Measurements from ENCODE around the gene TMEM44. TPM values are rescaled to one million over a fixed set of nuclear protein-coding genes. Genes with fewer than 3 reads are reported as not detected.

TMEM44 gene, protein sequence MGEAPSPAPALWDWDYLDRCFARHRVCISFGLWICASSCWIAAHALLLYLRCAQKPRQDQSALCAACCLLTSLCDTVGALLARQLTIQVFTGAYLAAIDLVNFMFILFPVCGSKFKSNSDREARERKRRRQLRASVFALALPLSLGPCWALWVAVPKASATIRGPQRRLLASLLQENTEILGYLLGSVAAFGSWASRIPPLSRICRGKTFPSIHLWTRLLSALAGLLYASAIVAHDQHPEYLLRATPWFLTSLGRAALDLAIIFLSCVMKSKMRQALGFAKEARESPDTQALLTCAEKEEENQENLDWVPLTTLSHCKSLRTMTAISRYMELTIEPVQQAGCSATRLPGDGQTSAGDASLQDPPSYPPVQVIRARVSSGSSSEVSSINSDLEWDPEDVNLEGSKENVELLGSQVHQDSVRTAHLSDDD
- polyA plus RNA-seq (2012; ENCODE audit: insufficient read depth, insufficient read length, low read depth), result 11.3 TPM

DNA sequence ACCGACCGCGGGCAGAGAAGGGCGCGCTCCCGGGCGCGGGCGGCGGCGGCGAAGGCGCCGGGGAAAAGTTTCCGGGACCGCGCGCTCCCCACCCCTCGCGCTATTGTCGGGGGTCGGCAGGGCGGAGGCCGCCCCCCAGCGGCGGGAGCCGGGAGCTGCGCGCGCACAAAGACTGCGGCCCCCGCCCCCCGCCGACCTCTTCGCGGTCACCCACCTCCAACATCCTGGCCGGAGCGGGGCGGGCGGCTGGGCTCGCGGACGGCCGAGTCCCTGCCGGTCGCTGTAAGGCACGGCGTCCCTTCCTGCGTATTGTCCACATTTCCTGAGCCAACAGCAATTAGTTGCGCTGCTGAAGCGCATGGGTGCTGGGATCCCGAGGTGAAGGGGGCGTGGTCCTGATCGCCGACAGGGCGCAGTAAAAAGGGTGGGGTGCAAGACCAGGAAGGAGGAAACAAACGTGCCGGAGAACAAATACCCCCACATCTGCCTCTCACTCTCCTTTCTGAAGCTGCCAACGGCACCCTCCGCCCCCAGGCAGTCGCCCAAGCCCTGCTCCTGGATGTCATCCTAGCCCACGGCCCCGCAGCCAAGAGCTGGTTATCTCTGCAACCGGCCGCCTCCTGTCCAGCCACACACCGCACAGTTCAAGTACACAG is at the start of gene TMEM44:
TMEM44 (minus strand) TSS at position 71 of the 656 bp plus-strand sequence. CDS start 204 bp downstream, outside the sequence.
- Histone ChIP-seq H3K4me1 (no peaks in the 10 kb centered on the region; the same call in 1 of the 2 replicates), H3K4me3 (ENCODE audit: low read depth, low read length) (peak within 1 kb of the TSS; percentile 74), H3K9me3 (no peaks in the 10 kb centered on the region), H3K36me3 (no peaks in the 10 kb centered on the region), H3K27me3 (no peaks in the 10 kb centered on the region)
- peak; percentile 85 for DNase-seq
- TF ChIP-seq, protein P1, sequence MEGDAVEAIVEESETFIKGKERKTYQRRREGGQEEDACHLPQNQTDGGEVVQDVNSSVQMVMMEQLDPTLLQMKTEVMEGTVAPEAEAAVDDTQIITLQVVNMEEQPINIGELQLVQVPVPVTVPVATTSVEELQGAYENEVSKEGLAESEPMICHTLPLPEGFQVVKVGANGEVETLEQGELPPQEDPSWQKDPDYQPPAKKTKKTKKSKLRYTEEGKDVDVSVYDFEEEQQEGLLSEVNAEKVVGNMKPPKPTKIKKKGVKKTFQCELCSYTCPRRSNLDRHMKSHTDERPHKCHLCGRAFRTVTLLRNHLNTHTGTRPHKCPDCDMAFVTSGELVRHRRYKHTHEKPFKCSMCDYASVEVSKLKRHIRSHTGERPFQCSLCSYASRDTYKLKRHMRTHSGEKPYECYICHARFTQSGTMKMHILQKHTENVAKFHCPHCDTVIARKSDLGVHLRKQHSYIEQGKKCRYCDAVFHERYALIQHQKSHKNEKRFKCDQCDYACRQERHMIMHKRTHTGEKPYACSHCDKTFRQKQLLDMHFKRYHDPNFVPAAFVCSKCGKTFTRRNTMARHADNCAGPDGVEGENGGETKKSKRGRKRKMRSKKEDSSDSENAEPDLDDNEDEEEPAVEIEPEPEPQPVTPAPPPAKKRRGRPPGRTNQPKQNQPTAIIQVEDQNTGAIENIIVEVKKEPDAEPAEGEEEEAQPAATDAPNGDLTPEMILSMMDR (IDR thresholded peaks at IDR 0.05; ENCODE audit: low read depth, low read length), result peak; percentile 42

DNA sequence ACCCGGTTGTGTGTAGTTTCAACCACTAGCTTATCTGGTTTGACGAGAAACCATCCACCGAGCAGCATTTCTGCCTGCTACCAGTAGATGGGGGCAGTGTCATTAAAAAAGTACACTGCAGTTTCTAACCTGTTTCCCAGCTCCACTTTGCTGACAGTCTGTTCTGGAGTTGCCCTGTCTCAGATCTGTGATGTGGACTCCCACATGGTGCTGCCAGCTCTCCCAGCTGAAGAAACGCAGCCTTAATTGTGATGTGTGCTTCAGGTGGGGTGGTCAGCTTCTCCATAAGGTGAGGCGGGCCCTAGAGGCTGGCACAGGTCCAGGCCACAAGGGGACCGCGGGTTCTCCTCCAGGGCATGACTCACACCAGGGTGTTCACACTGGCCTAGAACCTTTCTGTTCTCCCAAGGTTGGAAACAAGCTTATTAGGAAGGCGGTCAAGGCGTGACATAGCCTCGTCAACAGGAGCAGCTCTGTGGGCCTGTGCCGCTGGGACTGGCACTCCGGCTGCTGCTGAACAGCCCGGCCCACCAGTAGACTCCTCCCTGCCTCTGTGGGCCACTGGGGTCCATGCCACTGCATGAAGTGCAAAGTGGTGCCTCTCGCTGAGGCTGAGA is 49.6 kb upstream of the TMEM44 start:
- Histone ChIP-seq H3K27me3 (no peaks in the 10 kb centered on the region), H3K9me3 (no peaks in the 10 kb centered on the region), H3K4me3 (ENCODE audit: low read depth, low read length) (no peak overlapping the region), H3K36me3 (no peaks in the 10 kb centered on the region), H3K4me1 (0 out of 2 replicates have a peak, but pooled peaks cover 7% of the 10 kb centered on the region)
- TF ChIP-seq, protein P1 (IDR thresholded peaks at IDR 0.05; ENCODE audit: low read depth, low read length), result peak; percentile 98
- peak; percentile 77 for DNase-seq

DNA sequence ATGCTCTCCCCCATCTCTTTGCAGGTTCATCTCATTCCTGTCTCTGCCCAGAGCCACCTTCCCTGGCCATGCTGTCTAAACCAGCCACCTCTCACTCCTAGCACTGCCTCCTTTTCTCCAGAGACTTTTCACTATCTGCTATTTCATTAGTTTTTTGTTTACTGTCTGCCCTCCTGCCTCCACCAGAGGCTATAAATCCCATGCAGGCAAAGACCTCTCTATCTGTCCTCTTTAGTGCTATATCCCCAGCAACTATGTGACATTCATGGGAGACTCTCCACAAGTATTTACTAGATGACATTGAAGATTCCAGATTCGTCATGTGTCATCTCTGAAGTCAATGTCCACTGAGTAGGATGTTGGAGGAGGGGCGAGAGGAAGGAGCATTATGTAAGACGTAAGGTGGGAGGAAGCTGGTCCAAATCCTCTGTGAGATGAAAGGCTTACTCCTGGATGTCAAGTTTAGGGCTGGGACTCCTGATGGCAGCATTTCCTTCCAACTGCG is 49.0 kb upstream of the TMEM44 start:
- TF ChIP-seq, protein P1 (IDR thresholded peaks at IDR 0.05; ENCODE audit: low read depth, low read length), result no peak
- Histone ChIP-seq H3K4me3 (ENCODE audit: low read depth, low read length) (no peak overlapping the region), H3K36me3 (no peaks in the 10 kb centered on the region), H3K27me3 (no peaks in the 10 kb centered on the region), H3K4me1 (0 out of 2 replicates have a peak, but pooled peaks cover 7% of the 10 kb centered on the region), H3K9me3 (no peaks in the 10 kb centered on the region)
- DNase-seq, result no peak

DNA sequence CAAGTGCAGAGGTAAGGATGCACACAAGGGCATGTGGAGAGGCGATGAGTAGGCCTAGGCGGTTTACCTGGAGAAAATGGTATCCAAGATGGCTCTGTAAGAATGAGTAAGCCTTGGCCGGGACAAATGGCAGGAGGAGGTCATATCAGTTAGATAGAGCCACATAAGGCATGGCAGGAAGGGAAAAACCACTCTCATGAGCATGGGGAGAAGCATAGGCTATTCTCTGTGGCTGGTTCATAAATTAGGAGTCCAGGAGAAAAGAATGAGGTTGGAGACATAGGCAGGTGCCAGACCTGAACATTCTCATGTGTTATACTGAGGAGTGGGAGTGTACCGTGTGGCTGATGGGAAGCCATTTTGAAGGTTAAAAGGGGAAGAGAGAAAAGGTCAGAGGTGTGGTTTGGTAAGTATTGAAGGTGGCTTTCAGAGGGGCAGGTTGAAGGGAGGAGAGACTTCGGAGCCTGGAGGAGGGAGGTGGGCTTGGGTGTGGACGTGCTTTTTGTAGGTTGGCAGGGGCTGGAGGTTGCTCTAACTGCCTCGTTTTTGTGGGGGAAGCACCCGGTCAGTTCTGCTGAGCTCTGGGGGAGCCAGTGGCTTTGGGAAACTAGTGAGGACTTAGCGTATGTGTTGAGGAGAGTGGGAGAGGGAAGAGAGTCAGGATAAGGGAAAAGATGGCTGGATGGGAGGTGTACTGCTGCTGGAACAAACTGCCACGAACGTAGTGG is 47.8 kb upstream of the TMEM44 start:
- Histone ChIP-seq H3K36me3 (no peaks in the 10 kb centered on the region), H3K9me3 (no peaks in the 10 kb centered on the region), H3K4me3 (ENCODE audit: low read depth, low read length) (no peak overlapping the region), H3K4me1 (0 out of 2 replicates have a peak, but pooled peaks cover 7% of the 10 kb centered on the region), H3K27me3 (no peaks in the 10 kb centered on the region)
- TF ChIP-seq, protein P1 (IDR thresholded peaks at IDR 0.05; ENCODE audit: low read depth, low read length), result no peak
- DNase-seq, result no peak

DNA sequence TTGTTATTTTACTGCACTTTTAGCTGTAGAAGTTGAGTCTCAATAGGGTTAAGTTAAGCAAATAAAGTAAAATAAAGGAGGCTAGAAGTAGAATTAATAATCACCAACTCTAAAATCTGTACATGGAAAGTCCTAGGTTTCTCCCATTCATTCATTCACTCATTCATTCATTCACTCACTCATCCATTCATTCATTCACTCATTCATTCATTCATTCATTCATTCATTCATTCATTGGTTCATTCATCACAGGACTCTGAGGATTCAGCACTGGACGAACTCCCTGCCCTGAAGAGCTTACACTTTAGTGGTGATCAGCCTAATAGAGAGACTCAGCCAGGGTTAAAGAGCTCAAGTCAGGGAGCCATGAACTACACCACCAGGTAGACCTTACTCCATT is 43.3 kb upstream of the TMEM44 start:
- DNase-seq, result no peak
- TF ChIP-seq, protein P1 (IDR thresholded peaks at IDR 0.05; ENCODE audit: low read depth, low read length), result no peak
- H3K9me3 ChIP-seq, result no peaks in the 10 kb centered on the region
- H3K36me3 ChIP-seq, result no peaks in the 10 kb centered on the region
- H3K4me1 ChIP-seq, result no peaks in the 10 kb centered on the region
- no peak overlapping the region for H3K4me3 ChIP-seq (ENCODE audit: low read depth, low read length)
- H3K27me3 ChIP-seq, result no peaks in the 10 kb centered on the region
